ENCODE measurements around the gene MYO18A. TPM values are rescaled to one million over a fixed set of nuclear protein-coding genes. Genes with fewer than 3 reads are reported as not detected.

Gene MYO18A
- total and polyA plus RNA-seq, 2 of the 4 experiments (the other 2 are of a cell fraction), result 22.4 to 39.1 TPM

DNA sequence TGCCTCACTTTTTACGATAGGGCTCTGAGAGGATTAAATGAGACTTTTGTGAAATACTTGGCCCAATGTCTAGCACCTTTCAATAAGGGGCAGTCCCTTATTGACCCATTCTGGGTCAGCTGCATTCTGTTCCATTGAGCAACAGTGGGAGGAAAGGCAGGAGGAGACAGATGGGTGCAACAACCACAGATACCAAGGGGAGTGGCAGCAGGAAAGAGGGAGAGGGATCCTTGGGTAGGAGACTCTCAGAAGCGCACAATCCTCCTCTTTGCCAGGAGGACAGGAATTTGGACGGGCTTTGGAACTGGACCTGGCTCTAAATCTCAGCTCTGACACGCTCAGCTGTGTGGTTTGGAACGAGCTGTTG, 133.7 kb downstream of the MYO18A start:
- H4K91ac ChIP-seq (ENCODE audit: insufficient read depth, low read depth, low read length), result no peak overlapping the region
- H3K27me3 ChIP-seq (ENCODE audit: control insufficient read depth, insufficient read depth, low read length), result peaks cover 62% of the 10 kb centered on the region
- no peak overlapping the region for H2AFZ ChIP-seq (replicated peaks; ENCODE audit: low read length, poor library complexity)
- H3K56ac ChIP-seq (ENCODE audit: extremely low read depth, insufficient read depth, low read length), result no peak overlapping the region
- in situ Hi-C loops (cut with MboI; ENCODE audit: low sequenced_read_pairs) (loop anchor here (10.0 kb wide), 1 partner anchor 58 kb away; no protein-coding TSS in a partner anchor), dilution Hi-C loops (cut with HindIII; ENCODE audit: low sequenced_read_pairs, unreplicated experiment) (no loop called here), intact Hi-C loops (cut with micrococcal nuclease) (loop anchor here (10.0 kb wide), 1 partner anchor 82 kb away; no protein-coding TSS in a partner anchor)
- CTCF ChIA-PET, result no interaction called here
- H3K36me3 ChIP-seq (ENCODE audit: control insufficient read depth, insufficient read depth, low read length), result no peaks in the 10 kb centered on the region
- TF ChIP-seq RCOR1 (IDR thresholded peaks at IDR 0.05; ENCODE audit: insufficient replicate concordance, low read length) (no peak), MXI1 (IDR thresholded peaks at IDR 0.05; ENCODE audit: borderline replicate concordance, low read depth, low read length) (no peak), SMC3 (IDR thresholded peaks at IDR 0.05; ENCODE audit: low read depth, low read length) (no peak), NFE2L2 (IDR thresholded peaks at IDR 0.05; ENCODE audit: low read depth, low read length) (no peak)
- TF ChIP-seq, protein P1, sequence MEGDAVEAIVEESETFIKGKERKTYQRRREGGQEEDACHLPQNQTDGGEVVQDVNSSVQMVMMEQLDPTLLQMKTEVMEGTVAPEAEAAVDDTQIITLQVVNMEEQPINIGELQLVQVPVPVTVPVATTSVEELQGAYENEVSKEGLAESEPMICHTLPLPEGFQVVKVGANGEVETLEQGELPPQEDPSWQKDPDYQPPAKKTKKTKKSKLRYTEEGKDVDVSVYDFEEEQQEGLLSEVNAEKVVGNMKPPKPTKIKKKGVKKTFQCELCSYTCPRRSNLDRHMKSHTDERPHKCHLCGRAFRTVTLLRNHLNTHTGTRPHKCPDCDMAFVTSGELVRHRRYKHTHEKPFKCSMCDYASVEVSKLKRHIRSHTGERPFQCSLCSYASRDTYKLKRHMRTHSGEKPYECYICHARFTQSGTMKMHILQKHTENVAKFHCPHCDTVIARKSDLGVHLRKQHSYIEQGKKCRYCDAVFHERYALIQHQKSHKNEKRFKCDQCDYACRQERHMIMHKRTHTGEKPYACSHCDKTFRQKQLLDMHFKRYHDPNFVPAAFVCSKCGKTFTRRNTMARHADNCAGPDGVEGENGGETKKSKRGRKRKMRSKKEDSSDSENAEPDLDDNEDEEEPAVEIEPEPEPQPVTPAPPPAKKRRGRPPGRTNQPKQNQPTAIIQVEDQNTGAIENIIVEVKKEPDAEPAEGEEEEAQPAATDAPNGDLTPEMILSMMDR (conservative IDR thresholded peaks at IDR 0.05; ENCODE audit: low read depth, low read length), result no peak
- no peak overlapping the region for H3K23ac ChIP-seq (ENCODE audit: low read depth, low read length)
- no peak overlapping the region for H3K27ac ChIP-seq (ENCODE audit: insufficient read depth, low read length)
- H4K20me1 ChIP-seq (ENCODE audit: insufficient read depth, low read length), result no peaks in the 10 kb centered on the region
- H3K9me1 ChIP-seq (ENCODE audit: insufficient read depth, low read length), result peaks cover 2% of the 10 kb centered on the region; the same call in 1 of the 2 replicates
- no peaks in the 10 kb centered on the region for H3K4me1 ChIP-seq (ENCODE audit: control insufficient read depth, insufficient read depth, low read length)
- POLR2A ChIA-PET (ENCODE audit: unreplicated experiment), result no interaction called here
- ATAC-seq (ENCODE audit: low read depth) (no peak), DNase-seq (no peak)
- no peak overlapping the region for H3K9ac ChIP-seq (ENCODE audit: low read depth, low read length)
- no peak overlapping the region for H3K4ac ChIP-seq (ENCODE audit: low read depth, low read length)
- no peak overlapping the region for H4K5ac ChIP-seq (ENCODE audit: low read depth, low read length)
- no peaks in the 10 kb centered on the region; the same call in 1 of the 2 replicates for H3K9me3 ChIP-seq (ENCODE audit: control insufficient read depth, insufficient read depth, low read length)
- H2BK5ac ChIP-seq (ENCODE audit: low read depth, low read length, poor library complexity, severe bottlenecking), result no peak overlapping the region
- H2AK5ac ChIP-seq (ENCODE audit: low read depth, low read length), result no peak overlapping the region
- H4K8ac ChIP-seq (ENCODE audit: low read depth in 2 of 2, low read length in 2 of 2), result no peak overlapping the region
- WGBS, 2 experiments (ENCODE audit: extremely low coverage in 2 of 2, insufficient read length in 1 of 2), result no CpG with 5 or more reads among the region's 5 CpGs
- no peak overlapping the region for H2AK9ac ChIP-seq (replicated peaks; ENCODE audit: low read depth, low read length, poor library complexity)
- no peak overlapping the region for H3K18ac ChIP-seq (ENCODE audit: low read depth, low read length)
- no peak overlapping the region for H3K4me2 ChIP-seq (ENCODE audit: low read depth, low read length)
- BruUV-seq (replicated peaks), result no TSS peak
- H2BK15ac ChIP-seq (ENCODE audit: low read depth, low read length), result no peak overlapping the region
- H3K14ac ChIP-seq (replicated peaks; ENCODE audit: low read depth, low read length), result no peak overlapping the region
- no peak overlapping the region for H2BK120ac ChIP-seq (ENCODE audit: low read depth, low read length)
- no peaks in the 10 kb centered on the region for H3K79me1 ChIP-seq (ENCODE audit: low read depth in 1 of 2, low read length in 2 of 2)
- H3K4me3 ChIP-seq (ENCODE audit: insufficient read depth, low read depth, low read length), result no peak overlapping the region
- H2BK20ac ChIP-seq (ENCODE audit: low read depth, low read length), result no peak overlapping the region

Data from IMR-90 (cell line).